ENCODE results near the gene ICAM3. TPM values are rescaled to one million over a fixed set of nuclear protein-coding genes. Genes with fewer than 3 reads are reported as not detected.

Gene ICAM3
- total and polyA plus RNA-seq, 12 donors: 3.7 to 17.7 (median 8.0) TPM

GRCh38 chr19:10286803-10287737 lies 52.4 kb downstream of the ICAM3 start, which contains the start of gene ICAM4:
Gene ICAM4, plus strand, starts transcription at chr19:10286955. Its CDS starts 58 bp downstream, at chr19:10287013.
- DNase-seq: peak; percentile 51 to 84 (median 71)
- 4 to 14% (median 7%) methylated on average over 2 to 59 of the region's 59 CpGs for WGBS, 4 donors
- Histone ChIP-seq H3K27me3 (peaks cover 37% of the 10 kb centered on the region), H3K9me3 (replicated peaks in 1 of 3) (no peaks in the 10 kb centered on the region), H3K27ac (peak within 1 kb of the TSS in 1 of 5 donors; percentile 26), H3K4me3 (no peak within 1 kb of the TSS), H3K4me1 (replicated peaks in 1 of 2) (peaks cover 35 to 53% of the 10 kb centered on the region in 2 donors), H3K36me3 (replicated peaks in 1 of 2) (peaks cover 0 to 35% of the 10 kb centered on the region in 2 donors)
- TF ChIP-seq POLR2A (IDR thresholded peaks at IDR 0.05): no peak
- TF ChIP-seq, protein P1, sequence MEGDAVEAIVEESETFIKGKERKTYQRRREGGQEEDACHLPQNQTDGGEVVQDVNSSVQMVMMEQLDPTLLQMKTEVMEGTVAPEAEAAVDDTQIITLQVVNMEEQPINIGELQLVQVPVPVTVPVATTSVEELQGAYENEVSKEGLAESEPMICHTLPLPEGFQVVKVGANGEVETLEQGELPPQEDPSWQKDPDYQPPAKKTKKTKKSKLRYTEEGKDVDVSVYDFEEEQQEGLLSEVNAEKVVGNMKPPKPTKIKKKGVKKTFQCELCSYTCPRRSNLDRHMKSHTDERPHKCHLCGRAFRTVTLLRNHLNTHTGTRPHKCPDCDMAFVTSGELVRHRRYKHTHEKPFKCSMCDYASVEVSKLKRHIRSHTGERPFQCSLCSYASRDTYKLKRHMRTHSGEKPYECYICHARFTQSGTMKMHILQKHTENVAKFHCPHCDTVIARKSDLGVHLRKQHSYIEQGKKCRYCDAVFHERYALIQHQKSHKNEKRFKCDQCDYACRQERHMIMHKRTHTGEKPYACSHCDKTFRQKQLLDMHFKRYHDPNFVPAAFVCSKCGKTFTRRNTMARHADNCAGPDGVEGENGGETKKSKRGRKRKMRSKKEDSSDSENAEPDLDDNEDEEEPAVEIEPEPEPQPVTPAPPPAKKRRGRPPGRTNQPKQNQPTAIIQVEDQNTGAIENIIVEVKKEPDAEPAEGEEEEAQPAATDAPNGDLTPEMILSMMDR (IDR thresholded peaks at IDR 0.05): no peak
- intact Hi-C loops (cut with DNase I): no loop called here

DNA sequence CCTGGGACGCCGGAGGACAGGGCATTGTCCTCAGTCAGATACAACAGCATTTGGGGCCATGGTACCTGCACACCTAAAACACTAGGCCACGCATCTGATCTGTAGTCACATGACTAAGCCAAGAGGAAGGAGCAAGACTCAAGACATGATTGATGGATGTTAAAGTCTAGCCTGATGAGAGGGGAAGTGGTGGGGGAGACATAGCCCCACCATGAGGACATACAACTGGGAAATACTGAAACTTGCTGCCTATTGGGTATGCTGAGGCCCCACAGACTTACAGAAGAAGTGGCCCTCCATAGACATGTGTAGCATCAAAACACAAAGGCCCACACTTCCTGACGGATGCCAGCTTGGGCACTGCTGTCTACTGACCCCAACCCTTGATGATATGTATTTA lies 54.0 kb downstream of the ICAM3 start:
- no peak overlapping the region for H3K4me3 ChIP-seq
- peaks cover 26 to 36% of the 10 kb centered on the region in 2 donors for H3K4me1 ChIP-seq (replicated peaks in 1 of 2)
- H3K27ac ChIP-seq: no peak overlapping the region
- H3K27me3 ChIP-seq: peaks cover 22% of the 10 kb centered on the region
- WGBS, 4 donors: 85 to 92% (median 88%) methylated on average over 4 of the region's 4 CpGs
- no peaks in the 10 kb centered on the region for H3K9me3 ChIP-seq (replicated peaks in 1 of 3)
- no peak for DNase-seq
- H3K36me3 ChIP-seq (replicated peaks in 1 of 2): peaks cover 0 to 37% of the 10 kb centered on the region in 2 donors
- TF ChIP-seq, protein P1 (IDR thresholded peaks at IDR 0.05): no peak
- TF ChIP-seq POLR2A (IDR thresholded peaks at IDR 0.05): no peak
- intact Hi-C loops (cut with DNase I): no loop called here

DNA sequence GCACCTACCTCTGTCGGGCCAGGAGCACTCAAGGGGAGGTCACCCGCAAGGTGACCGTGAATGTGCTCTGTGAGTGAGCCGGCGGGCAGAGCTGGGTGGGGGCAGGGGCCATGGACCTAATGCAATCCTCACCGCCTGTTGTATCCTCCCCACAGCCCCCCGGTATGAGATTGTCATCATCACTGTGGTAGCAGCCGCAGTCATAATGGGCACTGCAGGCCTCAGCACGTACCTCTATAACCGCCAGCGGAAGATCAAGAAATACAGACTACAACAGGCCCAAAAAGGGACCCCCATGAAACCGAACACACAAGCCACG lies 54.5 kb downstream of the ICAM3 start:
- H3K4me1 ChIP-seq (replicated peaks in 1 of 2): peaks cover 24 to 31% of the 10 kb centered on the region in 2 donors
- peaks cover 0 to 37% of the 10 kb centered on the region in 2 donors for H3K36me3 ChIP-seq (replicated peaks in 1 of 2)
- 95 to 100% (median 96%) methylated on average over 2 to 13 of the region's 13 CpGs for WGBS, 4 donors
- TF ChIP-seq POLR2A (IDR thresholded peaks at IDR 0.05): no peak
- TF ChIP-seq, protein P1 (IDR thresholded peaks at IDR 0.05): no peak
- no peak overlapping the region for H3K27ac ChIP-seq
- no peak overlapping the region for H3K4me3 ChIP-seq
- intact Hi-C loops (cut with DNase I): no loop called here
- H3K9me3 ChIP-seq (replicated peaks in 1 of 3): no peaks in the 10 kb centered on the region
- no peak for DNase-seq
- H3K27me3 ChIP-seq: peaks cover 17% of the 10 kb centered on the region

DNA sequence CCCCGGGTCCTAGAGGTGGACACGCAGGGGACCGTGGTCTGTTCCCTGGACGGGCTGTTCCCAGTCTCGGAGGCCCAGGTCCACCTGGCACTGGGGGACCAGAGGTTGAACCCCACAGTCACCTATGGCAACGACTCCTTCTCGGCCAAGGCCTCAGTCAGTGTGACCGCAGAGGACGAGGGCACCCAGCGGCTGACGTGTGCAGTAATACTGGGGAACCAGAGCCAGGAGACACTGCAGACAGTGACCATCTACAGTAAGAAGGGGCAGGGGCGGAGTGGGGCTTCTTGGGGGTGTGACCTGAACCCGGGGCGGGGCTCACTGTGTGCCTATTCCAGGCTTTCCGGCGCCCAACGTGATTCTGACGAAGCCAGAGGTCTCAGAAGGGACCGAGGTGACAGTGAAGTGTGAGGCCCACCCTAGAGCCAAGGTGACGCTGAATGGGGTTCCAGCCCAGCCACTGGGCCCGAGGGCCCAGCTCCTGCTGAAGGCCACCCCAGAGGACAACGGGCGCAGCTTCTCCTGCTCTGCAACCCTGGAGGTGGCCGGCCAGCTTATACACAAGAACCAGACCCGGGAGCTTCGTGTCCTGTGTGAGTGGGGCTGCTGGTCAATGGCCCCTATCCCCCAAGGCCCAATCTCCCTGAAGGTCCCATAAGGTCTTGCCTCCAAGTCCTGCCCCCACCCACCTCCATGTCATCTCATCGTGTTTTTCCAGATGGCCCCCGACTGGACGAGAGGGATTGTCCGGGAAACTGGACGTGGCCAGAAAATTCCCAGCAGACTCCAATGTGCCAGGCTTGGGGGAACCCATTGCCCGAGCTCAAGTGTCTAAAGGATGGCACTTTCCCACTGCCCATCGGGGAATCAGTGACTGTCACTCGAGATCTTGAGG lies 55.1 kb downstream of the ICAM3 start:
- Histone ChIP-seq H3K4me3 (no peak overlapping the region), H3K9me3 (replicated peaks in 1 of 3) (no peaks in the 10 kb centered on the region), H3K36me3 (replicated peaks in 1 of 2) (peaks cover 0 to 38% of the 10 kb centered on the region in 2 donors), H3K27ac (no peak overlapping the region), H3K27me3 (peaks cover 16% of the 10 kb centered on the region), H3K4me1 (replicated peaks in 1 of 2) (peaks cover 18 to 25% of the 10 kb centered on the region in 2 donors)
- intact Hi-C loops (cut with DNase I): no loop called here
- TF ChIP-seq, protein P1 (IDR thresholded peaks at IDR 0.05): no peak
- no peak for TF ChIP-seq POLR2A (IDR thresholded peaks at IDR 0.05)
- 87 to 92% (median 91%) methylated on average over 18 to 34 of the region's 34 CpGs for WGBS, 4 donors
- no peak for DNase-seq

Measured in adrenal gland (tissue), 12 donors.